GM12878 (cell line): ENCODE results near the gene PACS1. TPM values are rescaled to one million over a fixed set of nuclear protein-coding genes. Genes with fewer than 3 reads are reported as not detected.

ENCODE experiments used
- ATAC-seq: fragments of 200-7000 bp; cut with Tn5 transposase; 3 replicates; pipeline ENCODE4 v1.9.1; 2020; ENCODE audit warnings: mild to moderate bottlenecking, moderate library complexity
- BruUV-seq: library from RNA; stranded (reverse); fragments of 400-500 nt; replicated peaks from 2 replicates; lab custom pipeline; 2021; lab: Mats Ljungman, UMichigan
- CTCF ChIA-PET: fragments of 300-600 bp; sonication (Branson Sonifier 250); formaldehyde crosslinking; extraction: SDS; loops from one replicate; lab custom pipeline; 2021; ENCODE audit warnings: inconsistent platforms; lab: Yijun Ruan, JAX
- POLR2A ChIA-PET: fragments of 350-600 bp; formaldehyde crosslinking; extraction: SDS; loops from one replicate; lab custom pipeline; 2021; ENCODE audit warnings: inconsistent platforms; lab: Charles Lee
- RAD21 ChIA-PET: fragments of 300-600 bp; sonication (Branson Sonifier 250); formaldehyde crosslinking; loops from one replicate; lab custom pipeline; 2023; ENCODE audit warnings: antibody characterized with exemption; ENCODE audit not compliant: unreplicated experiment; lab: Charles Lee
- SMC1A ChIA-PET: fragments of 300-600 bp; sonication (Branson Sonifier 250); formaldehyde crosslinking; loops from one replicate; lab custom pipeline; 2023; ENCODE audit not compliant: unreplicated experiment, uncharacterized antibody; lab: Charles Lee
- DNase-seq: peaks from one replicate; pipeline ENCODE4 v3.0.0-alpha.2; 2011; ENCODE audit warnings: low read depth, low spot score
- FAIRE-seq: peaks from 3 replicates; lab custom pipeline; 2011; peaks lifted over from hg19 to GRCh38; lab: Jason Lieb, UNC
- H2AFZ ChIP-seq: 2 replicates; pipeline ENCODE4 v1.6.0; 2011; ENCODE audit warnings: low read depth, low read length, control low read depth; ENCODE audit not compliant: control insufficient read depth
- H3K27ac ChIP-seq: 2 replicates; pipeline ENCODE4 v1.5.1; 2011; ENCODE audit warnings: control low read depth; ENCODE audit not compliant: control insufficient read depth, insufficient read depth
- H3K27me3 ChIP-seq, 2 experiments: replicated peaks in 1 of 2; 2 replicates each; pipeline versions ENCODE4 v1.6.0 to v1.6.1; 2011; ENCODE audit warnings: low read length in 1 of 2; ENCODE audit not compliant: control insufficient read depth in 2 of 2, insufficient read depth in 2 of 2
- H3K36me3 ChIP-seq, 2 experiments: 2 replicates each; pipeline ENCODE4 v1.5.1; 2011; ENCODE audit warnings: low read length in 1 of 2; ENCODE audit not compliant: control insufficient read depth in 2 of 2, insufficient read depth in 2 of 2
- H3K4me1 ChIP-seq: 2 replicates; pipeline ENCODE4 v1.6.1; 2011; ENCODE audit warnings: mild to moderate bottlenecking, low read length, moderate library complexity, mixed read lengths; ENCODE audit not compliant: control insufficient read depth, insufficient read depth
- H3K4me2 ChIP-seq: 2 replicates; pipeline ENCODE4 v1.6.0; 2011; ENCODE audit warnings: control low read depth; ENCODE audit not compliant: control insufficient read depth, insufficient read depth
- H3K4me3 ChIP-seq: fragments of 200-600 bp; sonication (generic); 2 replicates; pipeline ENCODE4 v1.5.1; 2016
- H3K79me2 ChIP-seq: 2 replicates; pipeline ENCODE4 v1.6.0; 2011; ENCODE audit warnings: low read length; ENCODE audit not compliant: control insufficient read depth, insufficient read depth
- H3K9ac ChIP-seq: 2 replicates; pipeline ENCODE4 v1.8.0; 2011; ENCODE audit warnings: low read length, control low read depth, mixed read lengths; ENCODE audit not compliant: control insufficient read depth, insufficient read depth
- H3K9me3 ChIP-seq: replicated peaks from 3 replicates; pipeline ENCODE4 v1.5.1; 2011; ENCODE audit warnings: mild to moderate bottlenecking, low read length; ENCODE audit not compliant: control insufficient read depth, insufficient read depth
- H4K20me1 ChIP-seq: 2 replicates; pipeline ENCODE4 v1.6.0; 2011; ENCODE audit not compliant: control insufficient read depth, insufficient read depth
- CUX1 ChIP-seq: IDR thresholded peaks from 2 replicates; pipeline ENCODE4 v1.6.1; 2012; ENCODE audit warnings: improper control_type of control experiment, low read depth, low read length; ENCODE audit not compliant: insufficient replicate concordance
- ELK1 ChIP-seq: IDR thresholded peaks from 2 replicates; pipeline ENCODE4 v1.6.1; 2012; ENCODE audit warnings: low read depth, low read length, improper control_type of control experiment
- GATAD2B ChIP-seq: fragments of 450-650 bp; conservative IDR thresholded peaks from 2 replicates; pipeline ENCODE4 v1.6.1; 2017; ENCODE audit warnings: low read depth, mild to moderate bottlenecking, moderate library complexity
- IKZF2 ChIP-seq, 2 experiments: fragments of 450-650 bp; IDR thresholded peaks; 2 replicates each; pipeline ENCODE4 v1.6.1; 2017; ENCODE audit warnings: mild to moderate bottlenecking in 2 of 2, moderate library complexity in 2 of 2
- MYB ChIP-seq: fragments of 150-350 bp; IDR thresholded peaks from 2 replicates; pipeline ENCODE4 v1.6.1; 2014; ENCODE audit warnings: mild to moderate bottlenecking, low read depth, low read length, borderline replicate concordance
- NBN ChIP-seq: fragments of 450-650 bp; IDR thresholded peaks from 2 replicates; pipeline ENCODE4 v1.6.1; 2016
- NR2C1 ChIP-seq: fragments of 450-650 bp; IDR thresholded peaks from 2 replicates; pipeline ENCODE4 v1.6.1; 2017; ENCODE audit warnings: antibody characterized with exemption, mild to moderate bottlenecking, moderate library complexity
- ZNF384 ChIP-seq: IDR thresholded peaks from 2 replicates; pipeline ENCODE4 v1.6.1; 2012; ENCODE audit warnings: low read depth, mild to moderate bottlenecking, low read length, improper control_type of control experiment, borderline replicate concordance
- WGBS: methylation state at CpG from one replicate; pipeline ENCODE4 v1.1.6; 2016; ENCODE audit warnings: low lambda C conversion rate; ENCODE audit not compliant: insufficient replicate concordance, insufficient coverage; ENCODE audit errors: missing lambda C conversion rate; 5-methylcytosine and 5-hydroxymethylcytosine counted together
- in situ Hi-C: fragments of 300-500 bp; cut with MboI; formaldehyde crosslinking; loops from 9 replicates; pipeline ENCODE4 v1.14.3; 2018; ENCODE audit warnings: mixed read lengths
- intact Hi-C: fragments of 100-400 bp; cut with micrococcal nuclease; formaldehyde crosslinking; loops from one replicate; pipeline ENCODE4 v1.14.2; 2022; ENCODE audit not compliant: unreplicated experiment
- polyA plus RNA-seq, 11 experiments: library from polyadenylated mRNA; depleted of rRNA in 4 of 11; unstranded in 6 of 11; stranded (reverse) in 5 of 11; fragments of >200 nt; fragmentation: Nextera tagmentation in 4 of 11; fragmentation: Illumina TruSeq in 1 of 11; extraction: Ambion mirVana in 4 of 11; extraction: Trizol in 1 of 11; gene quantifications; 1 replicate in 1 of 11; 2 replicates in 10 of 11; pipeline versions ENCODE4 v1.2.1 to v1.2.3, GENCODE V29; 2011 to 2016; ENCODE audit warnings: inconsistent platforms in 2 of 11, missing spikeins in 2 of 11, low read depth in 1 of 11
- total RNA-seq, 4 experiments: library from RNA; depleted of rRNA in 3 of 4; stranded (reverse); fragments of >200 nt in 3 of 4; fragmentation: Illumina TruSeq in 1 of 4; extraction: Trizol in 1 of 4; gene quantifications; 2 replicates each; pipeline versions ENCODE4 v1.2.1 to v1.2.3, GENCODE V29; 2013 to 2021
- TF ChIP-seq, protein P1 (sequence below): fragments of 450-650 bp; formaldehyde crosslinking; IDR thresholded peaks from 2 replicates; pipeline ENCODE4 v1.4.0; 2020; ENCODE audit warnings: mild to moderate bottlenecking, moderate library complexity

Gene PACS1
- total and polyA plus RNA-seq, 10 of the 15 experiments (the other 5 are each of a cell fraction or from before 2014, with no cell fraction given) = 1.1 to 74.3 (median 17.9) TPM

- in situ Hi-C loops (no loop called here), intact Hi-C loops (no loop called here)
- FAIRE-seq = no peak
- Histone ChIP-seq H2AFZ (no peak overlapping the region), H3K4me1 (peaks cover 27% of the 10 kb centered on the region), H3K27me3 (no peaks in the 10 kb centered on the region), H3K27ac (peak overlapping the region; percentile 31), H3K9me3 (peaks cover 4% of the 10 kb centered on the region), H3K4me3 (no peak overlapping the region), H3K79me2 (no peaks in the 10 kb centered on the region; the same call in none of the 2 replicates), H3K4me2 (no peak overlapping the region), H3K9ac (no peak overlapping the region), H4K20me1 (no peaks in the 10 kb centered on the region), H3K36me3 (peaks cover 0 to 4% of the 10 kb centered on the region in 2 experiments; a peak in 1 of 4 replicates)
- ChIA-PET RAD21 (interaction anchor here (0.7 to 2.7 kb wide), 6 partner anchors 8 to 70 kb away, joined by 3 to 21 read pairs (median 6); no protein-coding TSS in a partner anchor), CTCF (interaction anchor here (1.0 to 3.1 kb wide), 8 partner anchors 8 to 82 kb away, joined by 3 to 14 read pairs (median 7); no protein-coding TSS in a partner anchor), POLR2A (interaction anchor here (0.7 to 2.1 kb wide), 8 partner anchors 8 to 71 kb away, joined by 3 to 12 read pairs (median 4); no protein-coding TSS in a partner anchor), SMC1A (interaction anchor here (0.6 to 4.7 kb wide), 11 partner anchors 8 to 138 kb away, joined by 3 to 27 read pairs (median 4); partner anchors contain the start of gene YIF1A)
- no peak for ATAC-seq
- WGBS = 85% methylated on average over 4 of the region's 4 CpGs
- BruUV-seq = no TSS peak
- no peak for TF ChIP-seq IKZF2 (IDR thresholded peaks at IDR 0.05)
- no peak for TF ChIP-seq NBN
- no peak for TF ChIP-seq ZNF384
- TF ChIP-seq, protein P1, sequence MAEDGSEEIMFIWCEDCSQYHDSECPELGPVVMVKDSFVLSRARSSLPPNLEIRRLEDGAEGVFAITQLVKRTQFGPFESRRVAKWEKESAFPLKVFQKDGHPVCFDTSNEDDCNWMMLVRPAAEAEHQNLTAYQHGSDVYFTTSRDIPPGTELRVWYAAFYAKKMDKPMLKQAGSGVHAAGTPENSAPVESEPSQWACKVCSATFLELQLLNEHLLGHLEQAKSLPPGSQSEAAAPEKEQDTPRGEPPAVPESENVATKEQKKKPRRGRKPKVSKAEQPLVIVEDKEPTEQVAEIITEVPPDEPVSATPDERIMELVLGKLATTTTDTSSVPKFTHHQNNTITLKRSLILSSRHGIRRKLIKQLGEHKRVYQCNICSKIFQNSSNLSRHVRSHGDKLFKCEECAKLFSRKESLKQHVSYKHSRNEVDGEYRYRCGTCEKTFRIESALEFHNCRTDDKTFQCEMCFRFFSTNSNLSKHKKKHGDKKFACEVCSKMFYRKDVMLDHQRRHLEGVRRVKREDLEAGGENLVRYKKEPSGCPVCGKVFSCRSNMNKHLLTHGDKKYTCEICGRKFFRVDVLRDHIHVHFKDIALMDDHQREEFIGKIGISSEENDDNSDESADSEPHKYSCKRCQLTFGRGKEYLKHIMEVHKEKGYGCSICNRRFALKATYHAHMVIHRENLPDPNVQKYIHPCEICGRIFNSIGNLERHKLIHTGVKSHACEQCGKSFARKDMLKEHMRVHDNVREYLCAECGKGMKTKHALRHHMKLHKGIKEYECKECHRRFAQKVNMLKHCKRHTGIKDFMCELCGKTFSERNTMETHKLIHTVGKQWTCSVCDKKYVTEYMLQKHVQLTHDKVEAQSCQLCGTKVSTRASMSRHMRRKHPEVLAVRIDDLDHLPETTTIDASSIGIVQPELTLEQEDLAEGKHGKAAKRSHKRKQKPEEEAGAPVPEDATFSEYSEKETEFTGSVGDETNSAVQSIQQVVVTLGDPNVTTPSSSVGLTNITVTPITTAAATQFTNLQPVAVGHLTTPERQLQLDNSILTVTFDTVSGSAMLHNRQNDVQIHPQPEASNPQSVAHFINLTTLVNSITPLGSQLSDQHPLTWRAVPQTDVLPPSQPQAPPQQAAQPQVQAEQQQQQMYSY (CRISPR knock-in tag) = no peak
- no peak for TF ChIP-seq NR2C1
- no peak for TF ChIP-seq CUX1
- TF ChIP-seq GATAD2B = no peak
- no peak for TF ChIP-seq MYB
- TF ChIP-seq ELK1 = no peak
- DNase-seq = no peak
These were observed 81.2 kb downstream of the PACS1 start for GRCh38 chr11:66151273-66151672.
